SK-N-SH (cell line): ENCODE results near the gene SMIM1. TPM values are rescaled to one million over a fixed set of nuclear protein-coding genes. Genes with fewer than 3 reads are reported as not detected.

Experiments used
- CTCF ChIA-PET: fragments of 300-600, 350-600 bp; formaldehyde crosslinking; extraction: SDS; loops from one replicate; lab custom pipeline; 2021; lab: Yijun Ruan, JAX
- POLR2A ChIA-PET: fragments of 350-600 bp; sonication (Branson Sonifier 250); formaldehyde crosslinking; extraction: SDS; loops from one replicate; lab custom pipeline; 2020; ENCODE audit warnings: antibody characterized with exemption, inconsistent platforms; lab: Yijun Ruan, JAX
- DNase-seq: peaks from one replicate; pipeline ENCODE4 v3.0.0; 2012
- H2AFZ ChIP-seq: fragments of 200-600 bp; sonication (generic); 2 replicates; pipeline ENCODE4 v1.8.1; 2016; ENCODE audit warnings: antibody characterized with exemption, mild to moderate bottlenecking, low read depth
- H3F3A ChIP-seq: fragments of 200-600 bp; sonication (generic); replicated peaks from 2 replicates; pipeline ENCODE3; 2016; ENCODE audit warnings: antibody characterized with exemption, mild to moderate bottlenecking; ENCODE audit not compliant: insufficient read depth
- H3K27ac ChIP-seq, 2 experiments: fragments of 200-500 bp in 1 of 2; fragments of 200-600 bp in 1 of 2; sonication (Bioruptor generic) in 1 of 2; sonication (generic), shearing (Covaris generic) in 1 of 2; 2 replicates each; pipeline versions ENCODE4 v1.5.1 to v1.6.1; 2014 to 2016; ENCODE audit warnings: low read depth in 2 of 2, inconsistent platforms in 1 of 2, low read length in 1 of 2, mild to moderate bottlenecking in 1 of 2, mixed read lengths in 1 of 2
- H3K27me3 ChIP-seq: fragments of 200-600 bp; sonication (generic), shearing (Covaris generic); 2 replicates; pipeline ENCODE4 v1.6.1; 2016; ENCODE audit warnings: mixed run types; ENCODE audit not compliant: insufficient read depth
- H3K36me3 ChIP-seq, 2 experiments: fragments of 200-500 bp in 1 of 2; fragments of 200-600 bp in 1 of 2; sonication (Bioruptor generic) in 1 of 2; sonication (generic) in 1 of 2; replicated peaks in 1 of 2; 2 replicates each; pipeline versions ENCODE3 to v1.5.1; 2014 to 2016; ENCODE audit warnings: low read length in 1 of 2, mild to moderate bottlenecking in 1 of 2; ENCODE audit not compliant: insufficient read depth in 2 of 2, control insufficient read depth in 1 of 2
- H3K4me1 ChIP-seq, 2 experiments: fragments of 200-500 bp in 1 of 2; fragments of 200-600 bp in 1 of 2; sonication (Bioruptor generic) in 1 of 2; sonication (generic), shearing (Covaris generic) in 1 of 2; 2 replicates each; pipeline versions ENCODE4 v1.5.1 to v1.6.1; 2014 to 2016; ENCODE audit warnings: low read depth in 1 of 2, low read length in 1 of 2, mixed run types in 1 of 2; ENCODE audit not compliant: insufficient read depth in 2 of 2, control insufficient read depth in 1 of 2
- H3K4me2 ChIP-seq: fragments of 200-600 bp; sonication (generic), shearing (Covaris generic); 2 replicates; pipeline ENCODE4 v1.6.1; 2017; ENCODE audit warnings: mixed run types
- H3K4me3 ChIP-seq, 2 experiments: fragments of 200-500 bp in 1 of 2; fragments of 200-600 bp in 1 of 2; sonication (Bioruptor generic) in 1 of 2; sonication (generic), shearing (Covaris generic) in 1 of 2; 2 replicates each; pipeline versions ENCODE4 v1.5.1 to v1.8.1; 2014 to 2016; ENCODE audit warnings: low read depth in 2 of 2, inconsistent platforms in 1 of 2, low read length in 1 of 2, mild to moderate bottlenecking in 1 of 2, mixed read lengths in 1 of 2, moderate library complexity in 1 of 2
- H3K79me2 ChIP-seq: fragments of 200-600 bp; sonication (generic); 2 replicates; pipeline ENCODE4 v1.8.1; 2017; ENCODE audit warnings: mild to moderate bottlenecking; ENCODE audit not compliant: insufficient read depth
- H3K9ac ChIP-seq: fragments of 200-600 bp; sonication (generic); 2 replicates; pipeline ENCODE4 v1.6.1; 2017; ENCODE audit warnings: mixed run types
- H3K9me2 ChIP-seq: fragments of 200-600 bp; sonication (generic); 2 replicates; pipeline ENCODE4 v1.6.1; 2017; ENCODE audit warnings: mixed run types
- H3K9me3 ChIP-seq: fragments of 200-600 bp; sonication (generic); 2 replicates; pipeline ENCODE4 v1.6.1; 2017; ENCODE audit warnings: mixed run types, mild to moderate bottlenecking, moderate library complexity
- H4K20me1 ChIP-seq: fragments of 200-600 bp; sonication (generic); 2 replicates; pipeline ENCODE4 v1.6.1; 2017; ENCODE audit warnings: mild to moderate bottlenecking, mixed run types; ENCODE audit not compliant: insufficient read depth
- CTCF ChIP-seq: fragments of 200-600 bp; sonication (generic); IDR thresholded peaks from 2 replicates; pipeline ENCODE4 v1.6.1; 2017; ENCODE audit warnings: antibody characterized with exemption, mild to moderate bottlenecking, moderate library complexity
- EZH2phosphoT487 ChIP-seq: fragments of 200-600 bp; sonication (generic); IDR thresholded peaks from 2 replicates; pipeline ENCODE4 v1.6.1; 2017; ENCODE audit warnings: low read depth, mixed run types, mild to moderate bottlenecking, antibody characterized with exemption, moderate library complexity, borderline replicate concordance
- JUND ChIP-seq: IDR thresholded peaks from 2 replicates; pipeline ENCODE4 v1.4.0; 2012
- NRF1 ChIP-seq: IDR thresholded peaks from 2 replicates; pipeline ENCODE4 v1.6.1; 2012; ENCODE audit warnings: low read depth, mild to moderate bottlenecking, low read length
- RAD21 ChIP-seq: IDR thresholded peaks from 2 replicates; pipeline ENCODE4 v1.6.1; 2012; ENCODE audit warnings: mild to moderate bottlenecking, low read length
- RXRA ChIP-seq: IDR thresholded peaks from 2 replicates; pipeline ENCODE4 v1.4.0; 2012; ENCODE audit warnings: low read depth, mild to moderate bottlenecking, borderline replicate concordance
- SMC3 ChIP-seq: IDR thresholded peaks from 2 replicates; pipeline ENCODE4 v1.6.1; 2012; ENCODE audit warnings: low read depth, low read length, improper control_type of control experiment
- TEAD4 ChIP-seq: IDR thresholded peaks from 2 replicates; pipeline ENCODE4 v1.4.0; 2012; ENCODE audit warnings: mild to moderate bottlenecking, borderline replicate concordance; ENCODE audit not compliant: insufficient read depth
- YY1 ChIP-seq: IDR thresholded peaks from 2 replicates; pipeline ENCODE4 v1.4.0; 2012; ENCODE audit warnings: low read depth, mild to moderate bottlenecking
- WGBS: methylation state at CpG from one replicate; pipeline ENCODE4 v1.1.6; 2017; ENCODE audit warnings: low lambda C conversion rate; 5-methylcytosine and 5-hydroxymethylcytosine counted together
- polyA plus RNA-seq, 3 experiments: library from polyadenylated mRNA; depleted of rRNA; stranded (reverse); fragments of >200 nt; gene quantifications; 2 replicates each; pipeline ENCODE4 v1.2.3, GENCODE V29; 2012
- TF ChIP-seq, protein P1 (sequence below): IDR thresholded peaks from 2 replicates; pipeline ENCODE4 v1.4.0; 2012; ENCODE audit warnings: low read depth

The SMIM1 gene
- polyA plus RNA-seq, 1 of the 3 experiments (the other 2 are of a cell fraction): 6.1 TPM

DNA sequence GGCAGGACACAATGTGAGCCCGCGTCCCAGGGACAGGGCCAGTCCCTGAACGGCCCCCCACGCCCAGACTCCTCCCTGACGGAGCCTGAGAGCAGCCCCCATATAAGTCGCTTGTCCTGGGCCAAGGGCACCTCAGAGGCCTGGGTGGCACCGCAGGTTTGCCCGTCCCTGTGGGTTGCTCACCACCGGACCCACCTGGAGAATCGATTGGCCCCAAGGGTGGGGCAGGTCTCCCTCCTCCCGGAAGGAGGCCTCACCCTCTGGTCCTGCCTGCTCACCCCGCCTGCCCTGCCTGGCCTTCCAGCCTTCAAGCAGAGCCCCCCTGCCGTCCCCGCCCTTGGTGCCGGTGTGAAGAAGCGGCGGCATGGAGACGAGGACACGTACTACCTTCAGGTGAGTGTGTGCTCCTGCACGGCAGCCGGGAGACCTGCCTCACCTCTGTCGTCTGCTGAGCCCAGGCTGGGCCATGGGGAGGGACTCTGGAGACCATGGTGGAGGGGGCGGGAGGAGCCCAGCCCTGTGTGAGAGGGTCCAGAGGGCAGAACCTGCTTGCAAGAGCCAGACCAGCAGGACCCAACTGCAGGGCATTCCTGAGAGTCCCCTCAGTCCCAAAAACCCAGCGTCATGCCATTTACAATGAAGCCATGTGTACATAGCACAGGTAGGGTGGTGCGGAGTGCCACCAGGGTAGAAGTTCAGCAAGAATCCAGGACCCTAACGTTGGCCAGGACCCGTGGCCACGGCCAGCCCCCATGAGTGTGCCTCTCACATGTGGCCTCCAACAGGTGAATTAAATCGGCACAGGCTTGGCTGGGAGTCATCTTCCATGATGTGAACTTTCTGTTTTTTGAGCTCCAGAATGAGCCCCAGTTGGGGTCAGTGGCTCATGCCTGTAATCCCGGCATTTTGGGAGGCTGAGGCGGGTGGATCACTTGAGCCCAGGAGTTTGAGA lies 44.4 kb upstream of the SMIM1 start (continued):
- TF ChIP-seq YY1: no peak
- no peak for TF ChIP-seq RAD21
- no peak for TF ChIP-seq JUND
- no peak for TF ChIP-seq EZH2phosphoT487
- TF ChIP-seq NRF1: no peak
- no peak for TF ChIP-seq RXRA

DNA sequence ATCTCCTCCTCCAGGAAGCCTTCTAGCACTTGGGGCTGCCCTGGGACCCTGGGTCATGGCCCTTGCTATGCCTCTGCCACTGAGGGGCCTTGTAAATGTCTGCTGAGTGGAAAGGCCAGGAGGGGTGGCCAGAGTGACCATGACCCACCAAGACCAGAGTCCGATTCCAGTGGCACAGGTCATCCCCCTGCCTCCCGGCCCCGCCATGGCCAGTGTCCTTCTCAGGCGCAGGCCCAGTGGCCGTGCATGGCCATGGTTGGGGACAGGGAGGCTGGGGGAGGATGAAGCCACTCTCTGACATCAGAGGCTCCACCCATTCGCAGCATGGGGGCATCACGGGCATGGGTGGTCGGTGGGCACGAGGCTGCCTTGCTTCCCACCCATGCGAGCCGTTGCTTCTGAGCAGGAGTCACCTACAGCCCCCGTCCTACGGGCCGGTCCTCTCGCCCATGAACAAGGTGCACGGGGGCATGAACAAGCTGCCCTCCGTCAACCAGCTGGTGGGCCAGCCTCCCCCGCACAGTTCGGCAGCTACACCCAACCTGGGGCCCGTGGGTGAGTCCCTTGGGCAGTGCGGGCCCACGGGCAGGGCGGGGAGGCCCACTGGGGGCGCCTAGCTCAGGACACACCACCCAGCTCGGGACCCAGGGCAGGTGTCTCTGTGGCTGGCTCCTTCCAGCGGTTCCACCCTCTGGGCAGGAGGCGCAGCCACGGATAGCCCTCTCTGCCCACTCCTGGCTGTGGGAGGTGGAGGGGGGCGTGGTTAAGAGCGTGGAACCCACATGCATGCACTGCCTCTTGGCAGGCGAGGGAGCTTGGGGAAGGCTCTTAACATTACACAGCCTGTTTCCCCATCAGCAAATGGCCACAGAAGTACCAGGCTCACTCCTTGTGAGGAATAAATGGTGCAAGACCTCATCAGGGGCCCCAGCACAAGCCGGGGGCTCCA lies 42.7 kb upstream of the SMIM1 start:
- Histone ChIP-seq H2AFZ (no peak overlapping the region), H3K79me2 (no peaks in the 10 kb centered on the region), H3K9me3 (no peaks in the 10 kb centered on the region), H4K20me1 (no peaks in the 10 kb centered on the region), H3K4me2 (no peak overlapping the region)
- CTCF ChIA-PET: interaction anchor here (0.6 to 6.7 kb wide), 2 partner anchors 33 to 277 kb away, joined by 3 to 55 read pairs; no protein-coding TSS in a partner anchor
- TF ChIP-seq, protein P1, sequence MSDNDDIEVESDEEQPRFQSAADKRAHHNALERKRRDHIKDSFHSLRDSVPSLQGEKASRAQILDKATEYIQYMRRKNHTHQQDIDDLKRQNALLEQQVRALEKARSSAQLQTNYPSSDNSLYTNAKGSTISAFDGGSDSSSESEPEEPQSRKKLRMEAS: no peak
- no peak for TF ChIP-seq TEAD4
- TF ChIP-seq CTCF: no peak
- TF ChIP-seq SMC3: no peak
- TF ChIP-seq, all 33 proteins: peak for 0
- H3K9ac ChIP-seq: no peak overlapping the region
- no peaks in the 10 kb centered on the region for H3K27me3 ChIP-seq
- no peaks in the 10 kb centered on the region for H3K9me2 ChIP-seq
- no peak overlapping the region for H3K4me3 ChIP-seq
- H3K4me1 ChIP-seq: peaks cover 0 to 13% of the 10 kb centered on the region in 2 experiments; a peak in 1 of 4 replicates
- peaks cover 0 to 1% of the 10 kb centered on the region in 2 experiments for H3K36me3 ChIP-seq
- WGBS: 60% methylated on average over 12 of the region's 32 CpGs
- no peaks in the 10 kb centered on the region for H3F3A ChIP-seq
- H3K27ac ChIP-seq: no peak overlapping the region
- DNase-seq: no peak
- POLR2A ChIA-PET: no interaction called here
